ENCODE measurements around the gene LRMDA. TPM values are rescaled to one million over a fixed set of nuclear protein-coding genes. Genes with fewer than 3 reads are reported as not detected.

The LRMDA gene
- total RNA-seq, 4 donors from 2014 or later = 12.0 to 15.9 (median 13.9) TPM

GRCh38 chr10:75880031-75880775 is 448.8 kb downstream of the LRMDA start:
- ATAC-seq (ENCODE audit: low FRiP score) (no peak), DNase-seq (ENCODE audit: low spot score) (no peak)
- TF ChIP-seq, protein P1, sequence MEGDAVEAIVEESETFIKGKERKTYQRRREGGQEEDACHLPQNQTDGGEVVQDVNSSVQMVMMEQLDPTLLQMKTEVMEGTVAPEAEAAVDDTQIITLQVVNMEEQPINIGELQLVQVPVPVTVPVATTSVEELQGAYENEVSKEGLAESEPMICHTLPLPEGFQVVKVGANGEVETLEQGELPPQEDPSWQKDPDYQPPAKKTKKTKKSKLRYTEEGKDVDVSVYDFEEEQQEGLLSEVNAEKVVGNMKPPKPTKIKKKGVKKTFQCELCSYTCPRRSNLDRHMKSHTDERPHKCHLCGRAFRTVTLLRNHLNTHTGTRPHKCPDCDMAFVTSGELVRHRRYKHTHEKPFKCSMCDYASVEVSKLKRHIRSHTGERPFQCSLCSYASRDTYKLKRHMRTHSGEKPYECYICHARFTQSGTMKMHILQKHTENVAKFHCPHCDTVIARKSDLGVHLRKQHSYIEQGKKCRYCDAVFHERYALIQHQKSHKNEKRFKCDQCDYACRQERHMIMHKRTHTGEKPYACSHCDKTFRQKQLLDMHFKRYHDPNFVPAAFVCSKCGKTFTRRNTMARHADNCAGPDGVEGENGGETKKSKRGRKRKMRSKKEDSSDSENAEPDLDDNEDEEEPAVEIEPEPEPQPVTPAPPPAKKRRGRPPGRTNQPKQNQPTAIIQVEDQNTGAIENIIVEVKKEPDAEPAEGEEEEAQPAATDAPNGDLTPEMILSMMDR (IDR thresholded peaks at IDR 0.05) = no peak

GRCh38 chr10:75883081-75884072 is 452.0 kb downstream of the LRMDA start:
- ATAC-seq (ENCODE audit: low FRiP score) = no peak
- TF ChIP-seq, protein P1 (IDR thresholded peaks at IDR 0.05) = no peak
- DNase-seq (ENCODE audit: low spot score) = no peak

DNA sequence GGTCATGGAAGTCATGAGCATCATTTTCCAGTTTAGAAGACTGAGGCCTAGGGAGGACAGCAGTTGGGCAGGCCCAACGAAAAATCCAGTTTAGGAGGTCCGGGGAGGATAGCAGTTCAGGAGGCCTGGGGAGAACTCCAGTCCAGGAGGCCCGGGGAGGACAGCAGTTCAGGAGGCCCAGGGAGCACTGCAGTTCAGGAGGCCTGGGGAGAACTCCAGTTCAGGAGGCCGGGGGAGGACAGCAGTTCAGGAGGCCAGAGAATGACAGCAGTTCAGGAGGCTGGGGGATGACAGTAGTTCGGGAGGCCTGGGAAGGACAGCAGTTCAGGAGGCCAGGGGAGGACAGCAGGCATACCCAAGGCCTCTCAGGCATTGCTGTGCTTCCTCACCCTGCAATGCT is 453.4 kb downstream of the LRMDA start:
- no peak for DNase-seq (ENCODE audit: low spot score)
- TF ChIP-seq, protein P1 (IDR thresholded peaks at IDR 0.05) = no peak
- ATAC-seq (ENCODE audit: low FRiP score) = no peak

GRCh38 chr10:75887369-75887768 is 455.9 kb downstream of the LRMDA start:
- TF ChIP-seq, protein P1 (IDR thresholded peaks at IDR 0.05) = no peak
- ATAC-seq (ENCODE audit: low FRiP score) = no peak
- DNase-seq (ENCODE audit: low spot score) = no peak

GRCh38 chr10:75887992-75888680 is 456.7 kb downstream of the LRMDA start:
- TF ChIP-seq, protein P1 (IDR thresholded peaks at IDR 0.05) = no peak
- DNase-seq (ENCODE audit: low spot score) (no peak), ATAC-seq (ENCODE audit: low FRiP score) (no peak)

DNA sequence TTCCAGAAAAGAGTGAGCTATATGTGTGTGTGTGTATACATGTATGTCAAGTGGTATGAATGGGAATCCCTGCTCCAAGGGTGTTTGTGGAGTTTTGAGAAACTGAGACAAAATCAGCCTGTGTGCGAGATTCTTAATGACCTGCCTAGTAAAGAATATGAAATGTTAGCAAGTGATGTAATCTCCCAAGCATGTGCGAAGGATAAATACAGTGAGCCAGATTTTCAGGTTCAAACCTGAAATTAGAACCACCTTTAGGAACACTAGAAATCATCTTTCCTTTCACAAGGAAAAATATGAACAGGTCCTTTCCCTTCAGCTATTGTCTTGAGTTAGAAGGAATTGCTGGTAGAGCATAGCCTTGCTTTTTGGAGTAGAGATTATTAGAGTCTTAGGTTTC is 457.6 kb downstream of the LRMDA start:
- no peak for DNase-seq (ENCODE audit: low spot score)
- TF ChIP-seq, protein P1 (IDR thresholded peaks at IDR 0.05) = no peak
- no peak for ATAC-seq (ENCODE audit: low FRiP score)

Measured in omental fat pad (tissue), 4 donors.